ENCODE results near the gene RHBDL3. TPM values are rescaled to one million over a fixed set of nuclear protein-coding genes. Genes with fewer than 3 reads are reported as not detected.

The RHBDL3 gene
- polyA plus RNA-seq, 1 experiment = 0.01 TPM

DNA sequence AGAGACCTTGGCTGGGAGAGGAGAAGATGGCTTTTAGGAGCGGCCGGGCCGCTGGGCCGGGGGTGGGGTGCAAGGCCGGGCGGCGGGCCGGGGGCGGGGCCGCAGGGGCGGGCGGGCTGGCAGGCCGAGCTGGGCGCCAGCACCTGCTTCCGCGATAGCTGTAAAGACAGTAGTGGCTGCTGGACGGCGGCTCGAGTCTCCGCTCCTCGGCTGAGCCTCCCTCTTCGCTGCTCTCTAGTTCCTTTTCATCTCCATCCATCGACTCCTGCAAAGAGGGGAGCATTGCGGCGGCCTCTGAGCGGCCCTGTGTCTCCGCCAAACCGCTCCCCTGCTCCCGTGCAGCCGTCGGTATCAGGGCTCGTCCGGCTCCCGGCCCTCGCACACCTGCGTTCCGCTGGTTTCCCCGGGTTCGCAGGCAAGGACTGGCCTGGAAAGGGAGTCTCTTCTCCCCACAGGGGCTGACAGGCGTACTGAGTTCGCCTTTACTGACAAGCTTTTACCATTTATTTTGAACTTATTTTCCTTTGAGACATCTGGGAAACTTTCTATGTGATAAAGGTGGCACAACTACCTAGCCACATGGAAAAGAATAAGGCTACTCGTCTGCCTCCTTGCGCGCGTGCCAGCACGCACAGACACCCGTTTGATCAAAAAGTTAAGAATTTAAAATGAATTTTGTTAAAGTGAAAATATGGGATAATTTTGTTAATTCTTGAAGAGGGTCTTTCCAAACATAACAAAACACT, 76.4 kb downstream of the RHBDL3 start, which contains the start of gene C17orf75:
C17orf75 (minus strand) TSS at position 317 of the 746 bp plus-strand sequence; CDS start at position 283, 34 bp downstream.
- POLR2A ChIA-PET = no interaction called here
- no peaks in the 10 kb centered on the region; the same call in 1 of the 2 replicates for H3K36me3 ChIP-seq (ENCODE audit: control insufficient read depth, insufficient read depth, low read length)
- CTCF ChIA-PET = interaction anchor here (1.0 kb wide), 1 partner anchor 12 kb away, joined by 3 read pairs; no protein-coding TSS in a partner anchor
- DNase-seq (ENCODE audit: low read depth) = no peak
- no peaks in the 10 kb centered on the region for H3K27me3 ChIP-seq (ENCODE audit: control insufficient read depth, insufficient read depth, low read length)
- TF ChIP-seq, protein P1, sequence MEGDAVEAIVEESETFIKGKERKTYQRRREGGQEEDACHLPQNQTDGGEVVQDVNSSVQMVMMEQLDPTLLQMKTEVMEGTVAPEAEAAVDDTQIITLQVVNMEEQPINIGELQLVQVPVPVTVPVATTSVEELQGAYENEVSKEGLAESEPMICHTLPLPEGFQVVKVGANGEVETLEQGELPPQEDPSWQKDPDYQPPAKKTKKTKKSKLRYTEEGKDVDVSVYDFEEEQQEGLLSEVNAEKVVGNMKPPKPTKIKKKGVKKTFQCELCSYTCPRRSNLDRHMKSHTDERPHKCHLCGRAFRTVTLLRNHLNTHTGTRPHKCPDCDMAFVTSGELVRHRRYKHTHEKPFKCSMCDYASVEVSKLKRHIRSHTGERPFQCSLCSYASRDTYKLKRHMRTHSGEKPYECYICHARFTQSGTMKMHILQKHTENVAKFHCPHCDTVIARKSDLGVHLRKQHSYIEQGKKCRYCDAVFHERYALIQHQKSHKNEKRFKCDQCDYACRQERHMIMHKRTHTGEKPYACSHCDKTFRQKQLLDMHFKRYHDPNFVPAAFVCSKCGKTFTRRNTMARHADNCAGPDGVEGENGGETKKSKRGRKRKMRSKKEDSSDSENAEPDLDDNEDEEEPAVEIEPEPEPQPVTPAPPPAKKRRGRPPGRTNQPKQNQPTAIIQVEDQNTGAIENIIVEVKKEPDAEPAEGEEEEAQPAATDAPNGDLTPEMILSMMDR (IDR thresholded peaks at IDR 0.05; ENCODE audit: insufficient read depth, low read depth, low read length) = no peak
- H3K4me3 ChIP-seq (ENCODE audit: low read depth, low read length) = peak within 1 kb of the TSS; percentile 44

DNA sequence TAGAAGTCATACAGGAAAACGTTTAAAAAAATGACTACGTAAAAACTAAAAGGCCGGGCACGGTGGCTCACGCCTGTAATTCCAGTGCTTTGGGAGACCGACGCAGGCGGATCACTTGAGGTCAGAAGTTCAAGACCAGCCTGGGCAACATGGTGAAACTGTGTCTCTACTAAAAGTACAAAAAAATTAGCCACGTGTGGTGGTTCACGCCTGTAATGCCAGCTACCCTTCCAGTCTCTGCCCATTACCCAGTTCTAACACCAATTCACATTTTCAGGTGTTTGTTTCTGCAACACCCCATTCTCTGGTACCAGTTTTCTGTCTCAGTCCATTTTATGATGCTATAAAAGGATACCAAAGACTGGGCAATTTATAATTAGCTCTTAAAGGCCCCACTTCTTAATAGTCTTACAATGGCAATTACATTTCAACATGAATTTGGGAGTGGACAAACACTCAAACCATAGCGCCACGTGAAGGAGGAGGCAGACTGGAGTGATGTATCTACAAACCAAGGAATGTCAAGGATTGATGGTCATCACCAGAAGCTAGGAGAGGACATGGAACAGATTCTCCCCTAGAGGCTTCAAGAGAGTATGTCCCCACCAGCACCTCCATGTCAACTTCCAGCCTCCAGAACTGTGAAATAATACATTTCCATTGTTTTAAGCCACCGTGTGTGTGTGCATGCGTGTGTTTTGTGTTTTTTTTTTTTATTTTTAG, 77.1 kb downstream of the RHBDL3 start:
- ChIA-PET CTCF (interaction anchor here (1.0 kb wide), 1 partner anchor 13 kb away, joined by 3 read pairs; no protein-coding TSS in a partner anchor), POLR2A (no interaction called here)
- H3K27me3 ChIP-seq (ENCODE audit: control insufficient read depth, insufficient read depth, low read length) = no peaks in the 10 kb centered on the region
- H3K4me3 ChIP-seq (ENCODE audit: low read depth, low read length) = peak overlapping the region; percentile 44
- TF ChIP-seq, protein P1 (IDR thresholded peaks at IDR 0.05; ENCODE audit: insufficient read depth, low read depth, low read length) = no peak
- no peaks in the 10 kb centered on the region; the same call in 1 of the 2 replicates for H3K36me3 ChIP-seq (ENCODE audit: control insufficient read depth, insufficient read depth, low read length)
- DNase-seq (ENCODE audit: low read depth) = no peak

DNA sequence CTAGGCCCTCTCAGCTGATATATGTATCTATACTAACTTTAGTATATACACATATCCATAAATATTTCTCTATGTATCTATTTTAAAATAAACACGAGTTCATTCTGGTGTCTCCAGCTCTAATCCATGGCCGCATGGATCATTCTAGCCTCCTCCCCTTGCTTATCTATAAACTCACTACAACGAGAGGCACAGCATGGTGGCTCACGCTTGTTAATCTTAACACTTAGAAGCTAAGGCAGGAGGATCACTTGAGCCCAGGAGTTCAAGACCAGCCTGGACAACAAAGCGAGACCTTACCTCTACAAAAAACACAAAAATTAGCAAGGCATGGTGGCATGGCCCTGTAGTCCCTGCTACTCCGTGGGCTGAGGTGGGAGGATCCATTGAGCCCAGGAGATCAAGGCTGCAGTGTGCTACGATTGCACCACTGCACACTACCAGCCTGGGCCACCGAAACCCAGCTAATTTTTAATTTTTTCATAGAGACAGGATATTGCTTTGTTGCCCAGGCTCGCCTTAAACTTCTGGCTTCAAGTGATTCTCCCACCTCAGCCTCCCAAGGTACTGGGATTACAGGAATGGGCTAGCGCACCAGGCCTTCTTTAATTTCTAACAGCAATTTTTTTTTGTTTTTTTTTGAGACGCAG, 80.4 kb downstream of the RHBDL3 start:
- no peaks in the 10 kb centered on the region for H3K27me3 ChIP-seq (ENCODE audit: control insufficient read depth, insufficient read depth, low read length)
- no peak for DNase-seq (ENCODE audit: low read depth)
- ChIA-PET POLR2A (no interaction called here), CTCF (no interaction called here)
- TF ChIP-seq, protein P1 (IDR thresholded peaks at IDR 0.05; ENCODE audit: insufficient read depth, low read depth, low read length) = no peak
- no peak overlapping the region for H3K4me3 ChIP-seq (ENCODE audit: low read depth, low read length)
- no peaks in the 10 kb centered on the region for H3K36me3 ChIP-seq (ENCODE audit: control insufficient read depth, insufficient read depth, low read length)

DNA sequence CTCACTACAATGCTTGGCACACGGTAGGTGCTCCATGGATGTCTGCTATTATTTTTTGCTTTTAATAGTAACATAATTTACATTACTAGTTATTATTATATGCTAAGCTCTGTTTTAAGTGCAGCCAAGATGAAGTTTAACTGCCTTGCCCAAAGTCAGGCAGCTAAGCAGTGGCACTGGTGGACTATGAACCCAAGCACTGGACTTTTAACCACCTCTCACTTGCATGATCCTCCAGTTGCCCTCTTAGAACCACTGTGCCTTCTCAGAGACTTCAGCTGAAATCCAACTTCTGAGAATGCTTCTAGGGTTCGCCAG, 82.8 kb downstream of the RHBDL3 start:
- ChIA-PET POLR2A (no interaction called here), CTCF (interaction anchor here (0.9 to 1.2 kb wide), 2 partner anchors 8 to 87 kb away, joined by 3 read pairs; no protein-coding TSS in a partner anchor)
- TF ChIP-seq, protein P1 (IDR thresholded peaks at IDR 0.05; ENCODE audit: insufficient read depth, low read depth, low read length) = no peak
- Histone ChIP-seq H3K4me3 (ENCODE audit: low read depth, low read length) (no peak overlapping the region), H3K36me3 (ENCODE audit: control insufficient read depth, insufficient read depth, low read length) (peaks cover 3% of the 10 kb centered on the region), H3K27me3 (ENCODE audit: control insufficient read depth, insufficient read depth, low read length) (no peaks in the 10 kb centered on the region)
- no peak for DNase-seq (ENCODE audit: low read depth)

DNA sequence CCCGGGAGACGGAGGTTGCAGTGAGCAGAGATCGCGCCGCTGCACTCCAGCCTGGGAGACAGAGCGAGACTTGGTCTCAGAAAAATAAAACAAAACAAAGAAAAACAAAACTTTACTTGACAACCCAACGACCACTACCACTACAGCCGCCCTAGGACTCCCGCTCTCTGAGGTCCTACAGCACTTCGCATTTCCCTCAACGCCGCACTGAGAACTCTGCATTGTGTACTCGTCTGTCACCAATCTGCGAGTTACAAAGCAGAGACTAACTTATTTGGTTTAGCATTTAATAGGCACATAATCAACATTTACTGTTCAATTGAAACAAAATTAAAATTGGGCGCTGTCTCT, 83.8 kb downstream of the RHBDL3 start:
- H3K27me3 ChIP-seq (ENCODE audit: control insufficient read depth, insufficient read depth, low read length) = no peaks in the 10 kb centered on the region
- TF ChIP-seq, protein P1 (IDR thresholded peaks at IDR 0.05; ENCODE audit: insufficient read depth, low read depth, low read length) = no peak
- ChIA-PET POLR2A (interaction anchor here (0.6 kb wide), 1 partner anchor 18 kb away, joined by 5 read pairs; no protein-coding TSS in a partner anchor), CTCF (interaction anchor here (0.9 kb wide), 1 partner anchor 9 kb away, joined by 3 read pairs; no protein-coding TSS in a partner anchor)
- peaks cover 5% of the 10 kb centered on the region for H3K36me3 ChIP-seq (ENCODE audit: control insufficient read depth, insufficient read depth, low read length)
- DNase-seq (ENCODE audit: low read depth) = no peak
- peak overlapping the region; percentile 87 for H3K4me3 ChIP-seq (ENCODE audit: low read depth, low read length)

Data from BJ (cell line).